ENCODE results near the gene ZNF683. TPM values are rescaled to one million over a fixed set of nuclear protein-coding genes. Genes with fewer than 3 reads are reported as not detected.

Gene ZNF683
- total RNA-seq, 1 donor from 2014 or later, result not detected

- peaks cover 14% of the 10 kb centered on the region for H3K27me3 ChIP-seq
- H3K27ac ChIP-seq, result no peak overlapping the region
- intact Hi-C loops (cut with DNase I), result no loop called here
- no peaks in the 10 kb centered on the region for H3K9me3 ChIP-seq
- no peak for TF ChIP-seq CTCF (IDR thresholded peaks at IDR 0.05)
- DNase-seq (ENCODE audit: low spot score in 2 of 2), result no peak
- H3K4me1 ChIP-seq, result no peaks in the 10 kb centered on the region
- peak overlapping the region; percentile 20 to 32 for H3K4me3 ChIP-seq
- H3K36me3 ChIP-seq, result no peaks in the 10 kb centered on the region
These were observed 12.4 kb downstream of the ZNF683 start for GRCh38 chr1:26359981-26360806.

GRCh38 chr1:26358411-26359384, 13.9 kb downstream of the ZNF683 start:
- Histone ChIP-seq H3K27ac (no peak overlapping the region), H3K4me1 (no peaks in the 10 kb centered on the region), H3K9me3 (no peaks in the 10 kb centered on the region), H3K36me3 (no peaks in the 10 kb centered on the region), H3K27me3 (peaks cover 14% of the 10 kb centered on the region), H3K4me3 (no peak overlapping the region)
- no peak for DNase-seq (ENCODE audit: low spot score in 2 of 2)
- no peak for TF ChIP-seq CTCF (IDR thresholded peaks at IDR 0.05)
- intact Hi-C loops (cut with DNase I), result no loop called here

- Histone ChIP-seq H3K36me3 (no peaks in the 10 kb centered on the region), H3K27ac (no peak overlapping the region), H3K27me3 (peaks cover 14% of the 10 kb centered on the region), H3K4me1 (no peaks in the 10 kb centered on the region), H3K9me3 (no peaks in the 10 kb centered on the region), H3K4me3 (no peak overlapping the region)
- DNase-seq (ENCODE audit: low spot score in 2 of 2), result no peak
- no peak for TF ChIP-seq CTCF (IDR thresholded peaks at IDR 0.05)
- intact Hi-C loops (cut with DNase I), result no loop called here
These were observed 15.4 kb downstream of the ZNF683 start for GRCh38 chr1:26357121-26357602.

GRCh38 chr1:26356106-26356505, 16.4 kb downstream of the ZNF683 start:
- intact Hi-C loops (cut with DNase I), result no loop called here
- no peak for TF ChIP-seq CTCF (IDR thresholded peaks at IDR 0.05)
- H3K9me3 ChIP-seq, result no peaks in the 10 kb centered on the region
- no peaks in the 10 kb centered on the region for H3K4me1 ChIP-seq
- H3K4me3 ChIP-seq, result no peak overlapping the region
- DNase-seq (ENCODE audit: low spot score in 2 of 2), result no peak
- no peak overlapping the region for H3K27ac ChIP-seq
- no peaks in the 10 kb centered on the region for H3K36me3 ChIP-seq
- peaks cover 10% of the 10 kb centered on the region for H3K27me3 ChIP-seq

GRCh38 chr1:26354972-26355371, 17.6 kb downstream of the ZNF683 start:
- intact Hi-C loops (cut with DNase I), result no loop called here
- no peaks in the 10 kb centered on the region for H3K9me3 ChIP-seq
- H3K4me3 ChIP-seq, result no peak overlapping the region
- DNase-seq (ENCODE audit: low spot score in 2 of 2), result no peak
- H3K27me3 ChIP-seq, result peaks cover 1% of the 10 kb centered on the region
- H3K36me3 ChIP-seq, result no peaks in the 10 kb centered on the region
- no peaks in the 10 kb centered on the region for H3K4me1 ChIP-seq
- TF ChIP-seq CTCF (IDR thresholded peaks at IDR 0.05), result no peak
- no peak overlapping the region for H3K27ac ChIP-seq

Data from ascending aorta (tissue), 2 donors.